Measurements from ENCODE around the gene TCP11L2. TPM values are rescaled to one million over a fixed set of nuclear protein-coding genes. Genes with fewer than 3 reads are reported as not detected.

The TCP11L2 gene
- total and polyA plus RNA-seq, 9 of the 15 experiments (the other 6 are each of a cell fraction or from before 2014, with no cell fraction given) = 0.39 to 4.5 (median 1.3) TPM

DNA sequence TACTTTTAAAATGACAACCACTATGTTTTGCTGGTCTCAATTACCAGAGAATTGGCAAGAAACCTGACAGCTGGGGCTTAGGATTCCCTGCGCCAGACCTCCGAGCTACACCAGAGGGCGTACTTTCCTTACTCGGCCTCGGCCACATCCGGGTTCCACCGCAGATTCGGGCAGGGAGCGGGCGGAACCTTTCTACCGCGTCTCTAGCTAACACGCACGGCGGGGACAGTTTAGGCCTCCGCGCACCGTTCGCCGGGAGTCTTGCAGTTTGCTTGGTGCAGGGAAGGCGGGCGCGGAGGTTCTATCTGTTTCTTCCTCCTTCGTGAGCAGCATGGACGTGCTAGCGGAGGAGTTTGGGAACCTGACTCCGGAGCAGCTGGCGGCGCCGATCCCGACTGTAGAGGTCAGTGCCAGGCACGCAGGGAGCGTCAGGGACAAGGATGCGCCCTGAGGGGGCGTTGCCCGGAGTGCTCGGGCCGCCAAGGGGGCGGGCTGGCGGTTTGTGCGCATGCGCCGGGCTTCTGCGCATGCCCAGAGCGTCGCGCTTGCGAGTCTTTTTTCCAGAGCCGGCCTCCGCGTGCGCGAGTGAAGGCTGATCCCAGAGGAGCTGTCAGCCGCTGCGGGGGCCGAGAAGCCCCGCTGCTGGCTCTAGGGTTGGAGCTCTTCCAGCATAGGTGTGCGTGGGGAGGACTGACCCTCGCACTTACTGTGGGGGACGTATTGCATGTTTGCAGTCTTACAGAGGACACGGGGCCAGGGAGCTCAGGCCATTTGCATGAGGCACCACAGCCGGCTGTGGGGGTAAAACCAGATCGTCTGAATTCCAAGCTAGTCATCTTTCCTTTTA is 55.2 kb downstream of the TCP11L2 start, which contains the start of gene POLR3B (continued):
- TF ChIP-seq, protein P1, sequence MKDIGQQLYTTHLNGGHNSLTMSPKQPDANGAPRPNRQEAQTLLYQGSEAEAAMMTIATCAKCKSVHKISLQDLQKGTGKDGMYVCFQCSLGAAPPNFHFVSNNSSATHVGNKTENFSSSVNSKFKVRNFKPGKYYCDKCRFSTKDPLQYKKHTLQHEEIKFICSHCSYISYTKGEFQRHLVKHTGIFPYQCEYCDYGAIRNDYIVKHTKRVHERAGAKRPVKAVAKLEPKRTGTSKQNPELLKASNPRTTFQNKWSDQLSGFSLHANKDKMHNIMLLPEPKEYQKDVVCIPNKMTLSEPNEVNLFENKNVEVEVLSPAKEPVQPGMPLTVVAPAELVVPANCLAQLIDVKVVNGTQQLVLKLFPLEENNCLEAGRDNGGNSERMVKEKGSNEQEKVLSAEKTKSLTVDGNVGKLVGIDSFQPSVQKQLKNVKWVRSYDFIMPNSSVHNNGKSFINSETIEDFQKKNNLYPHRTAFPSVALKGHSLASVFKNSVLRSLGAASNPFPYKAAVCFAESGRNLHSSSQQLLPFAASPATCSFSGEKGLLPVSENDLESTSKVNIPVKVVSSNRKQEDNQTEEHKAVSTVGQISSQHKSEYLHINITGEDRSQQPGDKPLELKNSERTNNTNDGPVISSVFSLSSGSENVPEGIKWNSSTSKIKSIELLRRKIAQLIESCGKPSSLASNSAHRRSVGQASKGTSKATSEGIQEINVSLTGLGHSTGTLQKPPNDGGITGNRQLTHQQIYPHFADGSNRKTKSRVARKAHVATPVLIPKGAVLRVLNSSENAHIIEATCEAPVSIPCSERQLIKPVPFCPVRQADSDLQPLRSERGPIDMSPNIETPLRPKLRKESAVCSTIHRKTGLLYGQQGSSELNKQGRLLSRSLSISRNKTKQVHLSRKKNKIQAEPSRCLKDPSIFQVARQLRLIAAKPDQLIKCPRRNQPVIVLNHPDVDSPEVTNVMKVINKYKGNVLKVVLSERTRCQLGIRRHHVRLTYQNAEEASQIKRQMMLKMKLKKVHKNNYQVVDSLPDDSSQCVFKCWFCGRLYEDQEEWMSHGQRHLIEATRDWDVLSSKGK (CRISPR knock-in tag; IDR thresholded peaks at IDR 0.05) = no peak
- TF ChIP-seq ZNF253 (CRISPR knock-in tag; conservative IDR thresholded peaks at IDR 0.05) = no peak
- 0 out of 2 replicates have a peak, but pooled peaks have one; percentile 35 for TF ChIP-seq ZNF41 (CRISPR knock-in tag; conservative IDR thresholded peaks at IDR 0.05)
- TF ChIP-seq TEAD2 (tag; IDR thresholded peaks at IDR 0.05) = no peak
- TF ChIP-seq DMBX1 (CRISPR knock-in tag; IDR thresholded peaks at IDR 0.05; ENCODE audit: borderline replicate concordance) = no peak; the same call in 1 of the 2 replicates
- TF ChIP-seq STAT5B (CRISPR knock-in tag; IDR thresholded peaks at IDR 0.05) = no peak
- no peak for TF ChIP-seq ZFP30 (CRISPR knock-in tag; IDR thresholded peaks at IDR 0.05; ENCODE audit: borderline replicate concordance)
- TF ChIP-seq ZNF551 (CRISPR knock-in tag; IDR thresholded peaks at IDR 0.05) = no peak
- TF ChIP-seq RAD21 (CRISPR knock-in tag; conservative IDR thresholded peaks at IDR 0.05 in 1 of 2, IDR thresholded peaks at IDR 0.05 in 1 of 2) = peak; percentile 81 to 82
- TF ChIP-seq, protein P2, sequence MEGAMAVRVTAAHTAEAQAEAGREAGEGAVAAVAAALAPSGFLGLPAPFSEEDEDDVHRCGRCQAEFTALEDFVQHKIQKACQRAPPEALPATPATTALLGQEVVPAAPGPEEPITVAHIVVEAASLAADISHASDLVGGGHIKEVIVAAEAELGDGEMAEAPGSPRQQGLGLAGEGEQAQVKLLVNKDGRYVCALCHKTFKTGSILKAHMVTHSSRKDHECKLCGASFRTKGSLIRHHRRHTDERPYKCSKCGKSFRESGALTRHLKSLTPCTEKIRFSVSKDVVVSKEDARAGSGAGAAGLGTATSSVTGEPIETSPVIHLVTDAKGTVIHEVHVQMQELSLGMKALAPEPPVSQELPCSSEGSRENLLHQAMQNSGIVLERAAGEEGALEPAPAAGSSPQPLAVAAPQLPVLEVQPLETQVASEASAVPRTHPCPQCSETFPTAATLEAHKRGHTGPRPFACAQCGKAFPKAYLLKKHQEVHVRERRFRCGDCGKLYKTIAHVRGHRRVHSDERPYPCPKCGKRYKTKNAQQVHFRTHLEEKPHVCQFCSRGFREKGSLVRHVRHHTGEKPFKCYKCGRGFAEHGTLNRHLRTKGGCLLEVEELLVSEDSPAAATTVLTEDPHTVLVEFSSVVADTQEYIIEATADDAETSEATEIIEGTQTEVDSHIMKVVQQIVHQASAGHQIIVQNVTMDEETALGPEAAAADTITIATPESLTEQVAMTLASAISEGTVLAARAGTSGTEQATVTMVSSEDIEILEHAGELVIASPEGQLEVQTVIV (CRISPR knock-in tag; IDR thresholded peaks at IDR 0.05; ENCODE audit: borderline replicate concordance) = no peak; the same call in 1 of the 2 replicates
- TF ChIP-seq FOXK1 (CRISPR knock-in tag; IDR thresholded peaks at IDR 0.05; ENCODE audit: borderline replicate concordance) = no peak
- TF ChIP-seq ZNF316 (IDR thresholded peaks at IDR 0.05) = no peak
- peak; percentile 82; the same call in 1 of the 2 replicates for TF ChIP-seq CBX1 (IDR thresholded peaks at IDR 0.05; ENCODE audit: low read depth)
- TF ChIP-seq, protein P3, sequence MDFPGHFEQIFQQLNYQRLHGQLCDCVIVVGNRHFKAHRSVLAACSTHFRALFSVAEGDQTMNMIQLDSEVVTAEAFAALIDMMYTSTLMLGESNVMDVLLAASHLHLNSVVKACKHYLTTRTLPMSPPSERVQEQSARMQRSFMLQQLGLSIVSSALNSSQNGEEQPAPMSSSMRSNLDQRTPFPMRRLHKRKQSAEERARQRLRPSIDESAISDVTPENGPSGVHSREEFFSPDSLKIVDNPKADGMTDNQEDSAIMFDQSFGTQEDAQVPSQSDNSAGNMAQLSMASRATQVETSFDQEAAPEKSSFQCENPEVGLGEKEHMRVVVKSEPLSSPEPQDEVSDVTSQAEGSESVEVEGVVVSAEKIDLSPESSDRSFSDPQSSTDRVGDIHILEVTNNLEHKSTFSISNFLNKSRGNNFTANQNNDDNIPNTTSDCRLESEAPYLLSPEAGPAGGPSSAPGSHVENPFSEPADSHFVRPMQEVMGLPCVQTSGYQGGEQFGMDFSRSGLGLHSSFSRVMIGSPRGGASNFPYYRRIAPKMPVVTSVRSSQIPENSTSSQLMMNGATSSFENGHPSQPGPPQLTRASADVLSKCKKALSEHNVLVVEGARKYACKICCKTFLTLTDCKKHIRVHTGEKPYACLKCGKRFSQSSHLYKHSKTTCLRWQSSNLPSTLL (IDR thresholded peaks at IDR 0.05) = no peak
- no peak for TF ChIP-seq ILF3 (IDR thresholded peaks at IDR 0.05; ENCODE audit: borderline replicate concordance)
